HL-60 (cell line): ENCODE measurements around the gene TSPAN13.

Source experiments
- DNase-seq, 2 experiments: peaks; one replicate each; pipeline ENCODE4 v3.0.0-alpha.2; 2010 to 2020; ENCODE audit warnings: low read depth in 1 of 2, low spot score in 1 of 2
- H3K27ac ChIP-seq: fragments of 250-450 bp; sonication (Bioruptor Pico); replicated peaks from 2 replicates; pipeline ENCODE4 v1.5.1; 2020; ENCODE audit warnings: mild to moderate bottlenecking, moderate library complexity
- H3K27me3 ChIP-seq: fragments of 250-450 bp; sonication (Bioruptor Pico); 2 replicates; pipeline ENCODE4 v1.5.1; 2021; ENCODE audit warnings: mild to moderate bottlenecking, moderate library complexity; ENCODE audit not compliant: insufficient read depth, poor library complexity, severe bottlenecking
- H3K4me3 ChIP-seq: replicated peaks from 2 replicates; pipeline ENCODE4 v1.5.1; 2011; ENCODE audit warnings: mild to moderate bottlenecking, control low read depth, low read length; ENCODE audit not compliant: insufficient read depth
- CTCF ChIP-seq: IDR thresholded peaks from one replicate; pipeline ENCODE4 v1.5.1; 2011; ENCODE audit warnings: low read length, control low read depth, inconsistent platforms; ENCODE audit not compliant: insufficient read depth
- GABPA ChIP-seq: IDR thresholded peaks from 2 replicates; pipeline ENCODE4 v1.6.1; 2012; ENCODE audit warnings: low read depth
- POLR2AphosphoS5 ChIP-seq: IDR thresholded peaks from 2 replicates; pipeline ENCODE4 v1.6.1; 2012; ENCODE audit warnings: low read depth
- REST ChIP-seq: IDR thresholded peaks from 2 replicates; pipeline ENCODE4 v1.6.1; 2012; ENCODE audit warnings: low read depth; ENCODE audit not compliant: insufficient replicate concordance
- SPI1 ChIP-seq: IDR thresholded peaks from 2 replicates; pipeline ENCODE4 v1.6.1; 2012; ENCODE audit warnings: low read depth, mild to moderate bottlenecking, borderline replicate concordance
- long read RNA-seq: library from polyadenylated mRNA; unstranded; transcript quantifications from one replicate; pipeline ENCODE4 v2.0.0, GENCODE V29; 2020

The TSPAN13 gene
- long read RNA-seq, partial matches to known transcripts, result 0 of 1 reads
- long read RNA-seq, other reads (novel, unspliced or antisense), result 0 of 1 reads

GRCh38 chr7:16753102-16753931, at the start of gene TSPAN13:
TSPAN13 (plus strand) TSS chr7:16753755; CDS start chr7:16753968, 213 bp downstream.
- peak within 1 kb of the TSS; percentile 71 for H3K4me3 ChIP-seq
- TF ChIP-seq CTCF (no peak), REST (no peak), POLR2AphosphoS5 (no peak), GABPA (no peak), SPI1 (no peak)
- peaks cover 3% of the 10 kb centered on the region for H3K27me3 ChIP-seq
- no peak within 1 kb of the TSS for H3K27ac ChIP-seq
- DNase-seq, result peak; percentile 34 to 81

- TF ChIP-seq REST (no peak), GABPA (no peak), SPI1 (no peak), POLR2AphosphoS5 (no peak), CTCF (no peak)
- no peak for DNase-seq
- Histone ChIP-seq H3K27me3 (no peaks in the 10 kb centered on the region), H3K4me3 (no peak overlapping the region), H3K27ac (no peak overlapping the region)
These were observed 45.0 kb upstream of the TSPAN13 start for GRCh38 chr7:16708511-16708910.

GRCh38 chr7:16708980-16709379, 44.6 kb upstream of the TSPAN13 start:
- DNase-seq, result peak; percentile 23 to 26
- Histone ChIP-seq H3K4me3 (no peak overlapping the region), H3K27me3 (no peaks in the 10 kb centered on the region), H3K27ac (no peak overlapping the region)
- TF ChIP-seq GABPA (no peak), SPI1 (peak; percentile 4; the same call in 1 of the 2 replicates)

- DNase-seq, result no peak
- TF ChIP-seq SPI1 (no peak), GABPA (no peak), CTCF (no peak), REST (no peak), POLR2AphosphoS5 (no peak)
- Histone ChIP-seq H3K27ac (no peak overlapping the region), H3K4me3 (no peak overlapping the region), H3K27me3 (no peaks in the 10 kb centered on the region)
These were observed 42.9 kb upstream of the TSPAN13 start for GRCh38 chr7:16710651-16711050.
